ENCODE data around the gene C2CD2.

C2CD2 gene

GRCh38 chr21:41864311-41865001 lies 89.4 kb downstream of the C2CD2 start:
- TF ChIP-seq REST (IDR thresholded peaks at IDR 0.05; ENCODE audit: insufficient read depth in 1 of 2, low read depth in 2 of 2, low read length in 2 of 2) (no peak), FOXP2 (optimal IDR thresholded peaks at IDR 0.05; ENCODE audit: borderline replicate concordance, extremely low read depth, extremely low read length, insufficient read depth) (no peak), SIN3A (IDR thresholded peaks at IDR 0.05; ENCODE audit: borderline replicate concordance, insufficient read depth, low read length) (no peak), POLR2AphosphoS5 (IDR thresholded peaks at IDR 0.05; ENCODE audit: low read depth, low read length) (no peak), TAF1 (IDR thresholded peaks at IDR 0.05; ENCODE audit: borderline replicate concordance, insufficient read depth, low read length) (no peak)

- TF ChIP-seq REST (IDR thresholded peaks at IDR 0.05; ENCODE audit: insufficient read depth in 1 of 2, low read depth in 2 of 2, low read length in 2 of 2) = no peak
- TF ChIP-seq SIN3A (IDR thresholded peaks at IDR 0.05; ENCODE audit: borderline replicate concordance, insufficient read depth, low read length) = no peak
- no peak for TF ChIP-seq POLR2AphosphoS5 (IDR thresholded peaks at IDR 0.05; ENCODE audit: low read depth, low read length)
- no peak for TF ChIP-seq TAF1 (IDR thresholded peaks at IDR 0.05; ENCODE audit: borderline replicate concordance, insufficient read depth, low read length)
- TF ChIP-seq FOXP2 (optimal IDR thresholded peaks at IDR 0.05; ENCODE audit: borderline replicate concordance, extremely low read depth, extremely low read length, insufficient read depth) = no peak
Observed at GRCh38 chr21:41863439-41863740, 90.4 kb downstream of the C2CD2 start.

GRCh38 chr21:41861987-41862386 lies 91.8 kb downstream of the C2CD2 start:
- TF ChIP-seq REST (IDR thresholded peaks at IDR 0.05; ENCODE audit: insufficient read depth in 1 of 2, low read depth in 2 of 2, low read length in 2 of 2) = no peak
- no peak for TF ChIP-seq SIN3A (IDR thresholded peaks at IDR 0.05; ENCODE audit: borderline replicate concordance, insufficient read depth, low read length)

GRCh38 chr21:41861255-41861654 lies 92.6 kb downstream of the C2CD2 start:
- TF ChIP-seq TAF1 (IDR thresholded peaks at IDR 0.05; ENCODE audit: borderline replicate concordance, insufficient read depth, low read length) (no peak), POLR2AphosphoS5 (IDR thresholded peaks at IDR 0.05; ENCODE audit: low read depth, low read length) (no peak), SIN3A (IDR thresholded peaks at IDR 0.05; ENCODE audit: borderline replicate concordance, insufficient read depth, low read length) (no peak), REST (IDR thresholded peaks at IDR 0.05; ENCODE audit: insufficient read depth in 1 of 2, low read depth in 2 of 2, low read length in 2 of 2) (no peak), FOXP2 (optimal IDR thresholded peaks at IDR 0.05; ENCODE audit: borderline replicate concordance, extremely low read depth, extremely low read length, insufficient read depth) (no peak)

Data from PFSK-1 (cell line).